Measurements from ENCODE around the gene MAGI2. TPM values are rescaled to one million over a fixed set of nuclear protein-coding genes. Genes with fewer than 3 reads are reported as not detected.

The MAGI2 gene
- total RNA-seq, 3 donors from 2014 or later, result 9.8 to 22.7 (median 20.2) TPM

DNA sequence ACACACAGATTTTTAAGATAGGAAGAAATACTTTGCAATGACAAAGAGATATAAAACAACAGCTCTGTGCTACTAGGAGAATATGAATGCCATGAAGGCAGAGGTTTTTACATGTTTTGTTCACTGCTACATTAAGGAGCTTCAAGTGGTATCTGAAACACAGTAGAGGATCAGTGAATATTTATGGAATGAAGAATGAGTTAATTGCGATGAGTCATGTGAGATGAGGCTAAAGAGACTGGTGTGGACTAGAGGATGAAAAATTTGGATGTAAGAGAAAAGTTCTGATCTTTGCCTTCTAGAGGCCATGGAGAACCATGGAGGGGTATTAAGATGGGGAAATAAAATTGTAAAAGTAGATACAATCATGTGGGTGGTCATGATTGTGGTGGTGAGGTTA is 1220.7 kb downstream of the MAGI2 start:
- Histone ChIP-seq H3K27me3 (no peaks in the 10 kb centered on the region), H3K27ac (no peak overlapping the region), H3K36me3 (no peaks in the 10 kb centered on the region), H3K4me1 (no peaks in the 10 kb centered on the region), H3K9me3 (no peaks in the 10 kb centered on the region), H3K4me3 (no peak overlapping the region)
- intact Hi-C loops (cut with DNase I; ENCODE audit: low total_unique reads), result no loop called here
- DNase-seq (ENCODE audit: low spot score in 2 of 2), result no peak
- TF ChIP-seq CTCF (IDR thresholded peaks at IDR 0.05) (no peak), POLR2AphosphoS5 (IDR thresholded peaks at IDR 0.05) (no peak), POLR2A (IDR thresholded peaks at IDR 0.05) (no peak)

GRCh38 chr7:78226059-78226719 is 1227.3 kb downstream of the MAGI2 start:
- no peak overlapping the region for H3K4me3 ChIP-seq
- H3K27ac ChIP-seq, result no peak overlapping the region
- no peaks in the 10 kb centered on the region for H3K36me3 ChIP-seq
- H3K4me1 ChIP-seq, result no peaks in the 10 kb centered on the region
- no peaks in the 10 kb centered on the region for H3K27me3 ChIP-seq
- TF ChIP-seq CTCF (IDR thresholded peaks at IDR 0.05) (no peak), POLR2A (IDR thresholded peaks at IDR 0.05) (no peak), POLR2AphosphoS5 (IDR thresholded peaks at IDR 0.05) (no peak)
- intact Hi-C loops (cut with DNase I; ENCODE audit: low total_unique reads), result no loop called here
- no peaks in the 10 kb centered on the region for H3K9me3 ChIP-seq
- DNase-seq (ENCODE audit: low spot score in 2 of 2), result no peak

GRCh38 chr7:78225534-78225933 is 1227.9 kb downstream of the MAGI2 start:
- no peaks in the 10 kb centered on the region for H3K36me3 ChIP-seq
- H3K9me3 ChIP-seq, result no peaks in the 10 kb centered on the region
- no peaks in the 10 kb centered on the region for H3K4me1 ChIP-seq
- intact Hi-C loops (cut with DNase I; ENCODE audit: low total_unique reads), result no loop called here
- TF ChIP-seq CTCF (IDR thresholded peaks at IDR 0.05), result no peak
- TF ChIP-seq POLR2A (IDR thresholded peaks at IDR 0.05), result no peak
- TF ChIP-seq POLR2AphosphoS5 (IDR thresholded peaks at IDR 0.05), result no peak
- H3K4me3 ChIP-seq, result no peak overlapping the region
- no peak overlapping the region for H3K27ac ChIP-seq
- H3K27me3 ChIP-seq, result no peaks in the 10 kb centered on the region
- no peak for DNase-seq (ENCODE audit: low spot score in 2 of 2)

DNA sequence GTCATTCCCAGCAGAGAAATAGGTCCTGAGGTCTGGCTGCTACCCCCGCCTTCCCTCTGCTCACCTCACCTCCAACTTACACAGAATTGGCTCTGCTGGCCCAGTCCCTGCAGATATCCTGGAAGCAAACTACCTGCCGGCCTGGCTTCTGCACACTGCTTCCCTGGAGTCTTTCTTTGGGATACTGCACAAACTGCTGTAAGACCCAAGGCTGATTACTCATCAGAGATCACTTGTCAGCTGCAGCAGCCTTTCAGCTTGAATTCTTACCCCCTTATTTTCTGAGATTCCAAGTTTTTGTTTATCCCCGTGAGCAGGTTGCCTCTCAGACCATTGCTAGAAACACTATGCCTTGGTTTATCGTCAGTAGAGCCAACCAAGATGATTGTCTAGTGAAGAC is 1228.5 kb downstream of the MAGI2 start:
- no peaks in the 10 kb centered on the region for H3K36me3 ChIP-seq
- H3K9me3 ChIP-seq, result no peaks in the 10 kb centered on the region
- intact Hi-C loops (cut with DNase I; ENCODE audit: low total_unique reads), result no loop called here
- no peak for TF ChIP-seq POLR2AphosphoS5 (IDR thresholded peaks at IDR 0.05)
- no peak for TF ChIP-seq POLR2A (IDR thresholded peaks at IDR 0.05)
- TF ChIP-seq CTCF (IDR thresholded peaks at IDR 0.05), result no peak
- H3K4me3 ChIP-seq, result no peak overlapping the region
- no peak for DNase-seq (ENCODE audit: low spot score in 2 of 2)
- no peaks in the 10 kb centered on the region for H3K4me1 ChIP-seq
- no peak overlapping the region for H3K27ac ChIP-seq
- no peaks in the 10 kb centered on the region for H3K27me3 ChIP-seq

DNA sequence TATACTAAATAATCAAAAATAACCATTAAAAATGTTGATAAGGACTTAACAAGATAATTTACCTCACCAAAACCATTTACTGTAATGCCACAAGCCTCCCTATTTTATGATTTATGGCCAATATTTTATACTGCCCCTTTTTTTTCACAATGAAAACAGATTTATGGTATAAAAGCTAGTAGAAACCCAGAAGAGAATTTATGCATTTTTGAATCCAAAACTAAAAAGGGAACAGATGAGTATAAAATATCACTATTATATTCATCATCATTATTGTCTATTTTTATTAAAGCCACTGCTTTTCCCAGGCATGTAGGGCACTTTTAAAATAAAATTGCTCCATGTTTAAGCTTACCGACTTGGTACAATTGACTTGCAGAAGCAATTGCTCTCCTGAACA is 1229.9 kb downstream of the MAGI2 start:
- DNase-seq (ENCODE audit: low spot score in 2 of 2), result no peak
- Histone ChIP-seq H3K4me1 (no peaks in the 10 kb centered on the region), H3K9me3 (no peaks in the 10 kb centered on the region), H3K4me3 (no peak overlapping the region), H3K27ac (no peak overlapping the region), H3K27me3 (no peaks in the 10 kb centered on the region), H3K36me3 (no peaks in the 10 kb centered on the region)
- intact Hi-C loops (cut with DNase I; ENCODE audit: low total_unique reads), result no loop called here
- TF ChIP-seq POLR2A (IDR thresholded peaks at IDR 0.05) (no peak), POLR2AphosphoS5 (IDR thresholded peaks at IDR 0.05) (no peak), CTCF (IDR thresholded peaks at IDR 0.05) (no peak)

Measured in breast epithelium (tissue), 4 donors.